HG02885 (cell line): ENCODE results near the gene TENT4A.

ENCODE experiments used
- ATAC-seq: cut with Tn5 transposase; IDR thresholded peaks from one replicate; pipeline ENCODE4 v1.9.1; 2021; ENCODE audit warnings: mild to moderate bottlenecking; ENCODE audit not compliant: unreplicated experiment, poor library complexity

Gene TENT4A

DNA sequence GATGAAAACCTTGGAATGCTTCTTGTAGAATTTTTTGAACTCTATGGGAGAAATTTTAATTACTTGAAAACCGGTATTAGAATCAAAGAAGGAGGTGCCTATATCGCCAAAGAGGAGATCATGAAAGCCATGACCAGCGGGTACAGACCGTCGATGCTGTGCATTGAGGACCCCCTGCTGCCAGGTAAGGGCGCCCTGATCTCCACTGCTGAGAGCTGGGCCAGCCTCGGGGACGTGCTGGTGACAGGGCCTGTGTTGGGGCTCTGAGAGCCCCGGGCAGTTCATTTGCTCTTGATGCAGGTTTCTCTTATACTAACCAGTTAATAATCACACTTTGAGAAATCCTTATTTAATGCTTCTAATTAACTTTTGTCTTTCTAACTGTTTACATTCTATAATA, 33.0 kb downstream of the TENT4A start:
- no peak for ATAC-seq

DNA sequence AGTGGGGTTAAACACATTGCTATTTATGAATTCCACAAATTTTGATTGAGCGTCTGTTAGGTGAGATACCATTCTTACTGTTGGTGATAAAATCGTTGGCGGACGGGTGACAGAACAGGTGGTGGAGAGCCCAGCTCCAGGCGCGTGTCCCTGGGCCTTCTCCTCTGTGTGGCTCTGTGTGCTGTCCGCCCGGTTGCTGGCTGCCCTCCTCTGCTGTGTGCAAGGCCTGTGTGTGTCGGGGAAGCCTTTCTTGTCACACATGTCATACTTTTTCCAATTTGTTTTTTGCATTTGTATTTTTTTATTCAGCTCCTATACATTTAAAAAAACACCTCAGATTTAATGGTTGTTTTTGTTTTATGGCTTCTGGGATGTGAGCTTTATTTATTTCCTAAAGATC, 33.9 kb downstream of the TENT4A start:
- ATAC-seq: no peak

- ATAC-seq: no peak
Observed at GRCh38 chr5:6748142-6748541, 34.9 kb downstream of the TENT4A start.

GRCh38 chr5:6749026-6749716, 35.9 kb downstream of the TENT4A start:
- ATAC-seq: no peak

- ATAC-seq: no peak
Observed at GRCh38 chr5:6750142-6750840, 37.1 kb downstream of the TENT4A start.

DNA sequence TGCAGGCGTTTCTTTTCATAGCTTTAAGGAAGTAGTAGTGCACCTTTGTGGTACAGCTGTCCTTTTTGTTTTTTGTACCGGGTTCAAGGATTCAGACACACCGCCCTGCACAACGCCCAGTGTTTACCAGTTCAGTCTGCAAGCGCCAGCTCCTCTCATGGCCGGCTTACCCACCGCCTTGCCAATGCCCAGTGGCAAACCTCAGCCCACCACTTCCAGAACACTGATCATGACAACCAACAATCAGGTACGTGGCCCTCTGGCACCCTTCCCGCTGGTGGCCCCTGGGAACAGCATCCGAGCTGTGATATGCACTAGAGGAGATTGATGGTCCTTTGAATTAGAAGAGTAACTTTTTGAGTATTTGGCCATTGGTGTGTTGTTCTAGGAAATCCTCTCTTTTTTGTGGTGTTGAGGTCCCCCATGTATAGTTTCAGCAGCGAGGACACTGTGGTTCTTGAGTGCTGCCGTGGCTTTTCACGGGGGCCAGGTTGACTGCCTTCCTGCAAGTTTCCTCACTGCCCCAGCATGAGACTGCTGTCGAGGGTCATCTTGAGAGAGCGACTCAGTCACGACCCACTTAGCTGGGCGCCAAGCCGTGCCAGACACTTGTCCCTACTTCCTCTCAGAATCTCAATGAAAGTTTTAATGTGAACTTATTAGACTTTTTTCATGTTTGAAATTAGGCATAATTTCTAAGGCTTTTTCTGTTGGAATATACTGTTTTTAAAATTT, 37.9 kb downstream of the TENT4A start:
- no peak for ATAC-seq

- no peak for ATAC-seq
Observed at GRCh38 chr5:6752236-6752635, 39.0 kb downstream of the TENT4A start.

DNA sequence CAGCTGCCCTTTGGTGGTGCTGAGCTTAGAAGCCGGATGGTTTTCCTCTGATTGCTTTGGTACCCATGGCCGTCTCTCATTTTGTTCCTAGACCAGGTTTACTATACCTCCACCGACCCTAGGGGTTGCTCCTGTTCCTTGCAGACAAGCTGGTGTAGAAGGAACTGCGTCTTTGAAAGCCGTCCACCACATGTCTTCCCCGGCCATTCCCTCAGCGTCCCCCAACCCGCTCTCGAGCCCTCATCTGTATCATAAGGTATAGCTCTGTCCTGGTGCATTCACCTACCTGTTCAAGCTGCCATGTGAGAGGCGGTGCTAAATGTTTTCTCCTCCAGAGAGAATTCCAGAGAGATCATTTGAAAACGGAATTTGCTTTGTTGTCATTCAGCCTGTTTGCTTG, 39.5 kb downstream of the TENT4A start:
- ATAC-seq: no peak

GRCh38 chr5:6753851-6754250, 40.6 kb downstream of the TENT4A start:
- ATAC-seq: no peak

GRCh38 chr5:6754766-6755165, 41.5 kb downstream of the TENT4A start:
- no peak for ATAC-seq

- ATAC-seq: no peak
Observed at GRCh38 chr5:6755519-6755918, 42.3 kb downstream of the TENT4A start.

- ATAC-seq: no peak
Observed at GRCh38 chr5:6755941-6756340, 42.7 kb downstream of the TENT4A start.

GRCh38 chr5:6757414-6757969, 44.3 kb downstream of the TENT4A start:
- ATAC-seq: no peak

DNA sequence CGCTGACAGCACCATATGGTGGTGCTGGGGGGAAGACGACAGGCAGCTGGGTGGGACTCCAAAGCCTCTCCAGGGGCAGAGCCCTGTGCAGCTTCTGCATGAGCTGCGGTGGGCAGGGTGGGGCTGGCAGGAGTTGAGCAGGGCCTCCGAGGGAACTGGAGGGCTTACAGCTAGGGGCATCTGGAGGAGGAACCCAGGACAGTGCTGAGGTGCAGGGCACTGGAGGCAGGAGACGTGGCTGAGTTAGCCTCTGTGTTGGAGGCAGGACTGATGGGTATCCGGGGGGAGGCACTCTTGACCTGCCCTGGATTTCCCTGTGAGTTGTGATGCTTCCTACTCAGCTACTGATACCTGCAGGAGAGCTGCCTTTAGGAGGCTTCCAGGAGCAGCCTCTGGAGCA, 45.0 kb downstream of the TENT4A start:
- ATAC-seq: no peak

DNA sequence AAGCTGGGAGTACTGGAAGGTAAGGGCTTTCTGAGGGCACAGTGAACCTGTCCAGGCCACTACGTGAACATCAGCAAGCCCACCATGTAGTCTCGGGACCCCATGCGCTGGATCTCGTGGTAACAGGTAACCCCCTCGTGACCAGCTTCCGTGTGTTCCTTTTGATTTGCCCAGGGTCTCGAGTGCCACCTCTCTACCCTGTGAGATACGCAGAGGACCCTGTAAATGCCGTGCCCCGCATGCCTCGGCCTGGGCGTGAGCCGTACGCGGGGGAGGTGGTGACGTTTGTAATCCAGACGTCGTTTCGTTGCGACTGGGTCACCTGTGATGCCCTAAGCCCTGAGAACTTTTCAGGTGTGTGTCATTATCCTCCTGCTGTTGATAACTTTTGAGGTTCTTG, 45.5 kb downstream of the TENT4A start:
- no peak for ATAC-seq

- ATAC-seq: no peak
Observed at GRCh38 chr5:6759401-6759800, 46.2 kb downstream of the TENT4A start.

DNA sequence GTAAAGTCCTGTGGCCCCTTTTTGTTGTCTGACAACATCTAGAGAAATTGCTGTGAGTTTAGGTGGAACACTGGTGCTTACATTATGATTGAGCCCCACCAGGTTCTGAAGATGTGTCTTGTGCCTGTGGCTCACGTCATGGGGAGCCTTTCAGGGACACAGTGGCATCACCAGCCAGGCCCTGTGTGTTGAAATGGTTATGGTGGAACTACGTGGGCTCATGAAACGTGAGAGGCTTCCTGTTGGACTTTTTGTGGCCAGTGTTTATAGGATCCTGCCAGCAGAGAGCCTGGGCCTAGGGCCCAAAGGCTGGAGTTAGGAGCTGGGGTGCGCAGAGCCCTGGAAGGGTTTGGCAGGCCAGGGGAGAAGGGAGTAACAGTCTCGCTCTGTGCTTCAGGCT, 46.8 kb downstream of the TENT4A start:
- no peak for ATAC-seq

GRCh38 chr5:6760686-6761085, 47.5 kb downstream of the TENT4A start:
- ATAC-seq: no peak

GRCh38 chr5:6761333-6761732, 48.1 kb downstream of the TENT4A start:
- no peak for ATAC-seq

- no peak for ATAC-seq
Observed at GRCh38 chr5:6762116-6762515, 48.9 kb downstream of the TENT4A start.

DNA sequence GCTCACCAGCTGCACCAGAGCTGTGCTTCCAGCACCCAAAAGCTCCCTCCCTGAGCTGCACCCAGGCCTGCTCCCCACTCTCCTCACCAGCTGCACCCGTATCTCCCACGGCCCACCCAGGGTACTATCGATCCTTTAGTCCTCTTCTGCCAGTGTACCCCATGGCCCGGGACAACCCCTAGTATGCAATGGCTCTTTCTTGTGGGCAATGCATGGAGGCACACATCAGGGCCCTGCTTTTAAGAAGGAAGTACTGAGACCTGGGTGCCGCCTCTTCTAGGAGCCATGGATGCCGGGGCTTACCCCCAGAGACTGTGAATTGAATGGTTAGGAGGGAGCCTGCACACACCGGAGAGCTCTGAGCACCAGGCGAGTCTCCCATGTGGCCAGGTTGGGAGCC, 49.5 kb downstream of the TENT4A start:
- no peak for ATAC-seq
